SK-N-SH (cell line): ENCODE data around the gene PLIN3. TPM values are rescaled to one million over a fixed set of nuclear protein-coding genes. Genes with fewer than 3 reads are reported as not detected.

Experiments
- CTCF ChIA-PET: fragments of 300-600, 350-600 bp; formaldehyde crosslinking; extraction: SDS; loops from one replicate; lab custom pipeline; 2021; lab: Yijun Ruan, JAX
- POLR2A ChIA-PET: fragments of 350-600 bp; sonication (Branson Sonifier 250); formaldehyde crosslinking; extraction: SDS; loops from one replicate; lab custom pipeline; 2020; ENCODE audit warnings: antibody characterized with exemption, inconsistent platforms; lab: Yijun Ruan, JAX
- DNase-seq: peaks from one replicate; pipeline ENCODE4 v3.0.0; 2012
- H2AFZ ChIP-seq: fragments of 200-600 bp; sonication (generic); 2 replicates; pipeline ENCODE4 v1.8.1; 2016; ENCODE audit warnings: antibody characterized with exemption, mild to moderate bottlenecking, low read depth
- H3F3A ChIP-seq: fragments of 200-600 bp; sonication (generic); replicated peaks from 2 replicates; pipeline ENCODE3; 2016; ENCODE audit warnings: antibody characterized with exemption, mild to moderate bottlenecking; ENCODE audit not compliant: insufficient read depth
- H3K27ac ChIP-seq, 2 experiments: fragments of 200-500 bp in 1 of 2; fragments of 200-600 bp in 1 of 2; sonication (Bioruptor generic) in 1 of 2; sonication (generic), shearing (Covaris generic) in 1 of 2; 2 replicates each; pipeline versions ENCODE4 v1.5.1 to v1.6.1; 2014 to 2016; ENCODE audit warnings: low read depth in 2 of 2, inconsistent platforms in 1 of 2, low read length in 1 of 2, mild to moderate bottlenecking in 1 of 2, mixed read lengths in 1 of 2
- H3K27me3 ChIP-seq: fragments of 200-600 bp; sonication (generic), shearing (Covaris generic); 2 replicates; pipeline ENCODE4 v1.6.1; 2016; ENCODE audit warnings: mixed run types; ENCODE audit not compliant: insufficient read depth
- H3K36me3 ChIP-seq, 2 experiments: fragments of 200-500 bp in 1 of 2; fragments of 200-600 bp in 1 of 2; sonication (Bioruptor generic) in 1 of 2; sonication (generic) in 1 of 2; replicated peaks in 1 of 2; 2 replicates each; pipeline versions ENCODE3 to v1.5.1; 2014 to 2016; ENCODE audit warnings: low read length in 1 of 2, mild to moderate bottlenecking in 1 of 2; ENCODE audit not compliant: insufficient read depth in 2 of 2, control insufficient read depth in 1 of 2
- H3K4me1 ChIP-seq, 2 experiments: fragments of 200-500 bp in 1 of 2; fragments of 200-600 bp in 1 of 2; sonication (Bioruptor generic) in 1 of 2; sonication (generic), shearing (Covaris generic) in 1 of 2; 2 replicates each; pipeline versions ENCODE4 v1.5.1 to v1.6.1; 2014 to 2016; ENCODE audit warnings: low read depth in 1 of 2, low read length in 1 of 2, mixed run types in 1 of 2; ENCODE audit not compliant: insufficient read depth in 2 of 2, control insufficient read depth in 1 of 2
- H3K4me2 ChIP-seq: fragments of 200-600 bp; sonication (generic), shearing (Covaris generic); 2 replicates; pipeline ENCODE4 v1.6.1; 2017; ENCODE audit warnings: mixed run types
- H3K4me3 ChIP-seq, 2 experiments: fragments of 200-500 bp in 1 of 2; fragments of 200-600 bp in 1 of 2; sonication (Bioruptor generic) in 1 of 2; sonication (generic), shearing (Covaris generic) in 1 of 2; 2 replicates each; pipeline versions ENCODE4 v1.5.1 to v1.8.1; 2014 to 2016; ENCODE audit warnings: low read depth in 2 of 2, inconsistent platforms in 1 of 2, low read length in 1 of 2, mild to moderate bottlenecking in 1 of 2, mixed read lengths in 1 of 2, moderate library complexity in 1 of 2
- H3K79me2 ChIP-seq: fragments of 200-600 bp; sonication (generic); 2 replicates; pipeline ENCODE4 v1.8.1; 2017; ENCODE audit warnings: mild to moderate bottlenecking; ENCODE audit not compliant: insufficient read depth
- H3K9ac ChIP-seq: fragments of 200-600 bp; sonication (generic); 2 replicates; pipeline ENCODE4 v1.6.1; 2017; ENCODE audit warnings: mixed run types
- H3K9me2 ChIP-seq: fragments of 200-600 bp; sonication (generic); 2 replicates; pipeline ENCODE4 v1.6.1; 2017; ENCODE audit warnings: mixed run types
- H3K9me3 ChIP-seq: fragments of 200-600 bp; sonication (generic); 2 replicates; pipeline ENCODE4 v1.6.1; 2017; ENCODE audit warnings: mixed run types, mild to moderate bottlenecking, moderate library complexity
- H4K20me1 ChIP-seq: fragments of 200-600 bp; sonication (generic); 2 replicates; pipeline ENCODE4 v1.6.1; 2017; ENCODE audit warnings: mild to moderate bottlenecking, mixed run types; ENCODE audit not compliant: insufficient read depth
- ELF1 ChIP-seq: IDR thresholded peaks from 2 replicates; pipeline ENCODE4 v1.4.0; 2012
- FOSL2 ChIP-seq: IDR thresholded peaks from 2 replicates; pipeline ENCODE4 v1.4.0; 2012; ENCODE audit warnings: low read depth, mild to moderate bottlenecking, moderate library complexity, borderline replicate concordance
- MAX ChIP-seq: IDR thresholded peaks from 2 replicates; pipeline ENCODE4 v1.4.0; 2012; ENCODE audit warnings: low read depth
- MEF2A ChIP-seq: IDR thresholded peaks from 2 replicates; pipeline ENCODE4 v1.4.0; 2012; ENCODE audit warnings: low read depth, borderline replicate concordance
- PBX3 ChIP-seq: IDR thresholded peaks from 2 replicates; pipeline ENCODE4; 2012
- REST ChIP-seq: IDR thresholded peaks from 2 replicates; pipeline ENCODE4 v1.6.1; 2012; ENCODE audit warnings: mild to moderate bottlenecking, low read depth, low read length, moderate library complexity
- RXRA ChIP-seq: IDR thresholded peaks from 2 replicates; pipeline ENCODE4 v1.4.0; 2012; ENCODE audit warnings: low read depth, mild to moderate bottlenecking, borderline replicate concordance
- SIN3A ChIP-seq: IDR thresholded peaks from 2 replicates; pipeline ENCODE4 v1.6.1; 2012; ENCODE audit warnings: low read depth, mild to moderate bottlenecking, low read length, moderate library complexity, borderline replicate concordance
- SMC3 ChIP-seq: IDR thresholded peaks from 2 replicates; pipeline ENCODE4 v1.6.1; 2012; ENCODE audit warnings: low read depth, low read length, improper control_type of control experiment
- USF1 ChIP-seq: IDR thresholded peaks from 2 replicates; pipeline ENCODE4 v1.4.0; 2012; ENCODE audit warnings: low read depth, borderline replicate concordance
- YY1 ChIP-seq: IDR thresholded peaks from 2 replicates; pipeline ENCODE4 v1.4.0; 2012; ENCODE audit warnings: low read depth, mild to moderate bottlenecking
- ZBTB33 ChIP-seq: IDR thresholded peaks from 2 replicates; pipeline ENCODE4 v1.4.0; 2012; ENCODE audit warnings: low read depth, borderline replicate concordance
- WGBS: methylation state at CpG from one replicate; pipeline ENCODE4 v1.1.6; 2017; ENCODE audit warnings: low lambda C conversion rate; 5-methylcytosine and 5-hydroxymethylcytosine counted together
- polyA plus RNA-seq, 3 experiments: library from polyadenylated mRNA; depleted of rRNA; stranded (reverse); fragments of >200 nt; gene quantifications; 2 replicates each; pipeline ENCODE4 v1.2.3, GENCODE V29; 2012

Gene PLIN3
- polyA plus RNA-seq, 1 of the 3 experiments (the other 2 are of a cell fraction), result 129 TPM

GRCh38 chr19:4866595-4867424, 657 bp downstream of the PLIN3 start:
- peaks cover 57% of the 10 kb centered on the region for H3K79me2 ChIP-seq
- H3K9me3 ChIP-seq, result no peaks in the 10 kb centered on the region
- CTCF ChIA-PET, result interaction anchor here (0.9 to 8.7 kb wide), 7 partner anchors 15 to 165 kb away, joined by 3 to 121 read pairs (median 12); partner anchors contain the start of gene UHRF1
- H3K4me2 ChIP-seq, result peak overlapping the region; percentile 100
- TF ChIP-seq RXRA (no peak), MAX (no peak), PBX3 (no peak), YY1 (no peak), SIN3A (no peak), MEF2A (no peak), ELF1 (no peak), ZBTB33 (no peak)
- H2AFZ ChIP-seq, result peak overlapping the region; percentile 82
- peaks cover 32% of the 10 kb centered on the region for H3F3A ChIP-seq
- H3K27me3 ChIP-seq, result no peaks in the 10 kb centered on the region
- H3K9me2 ChIP-seq, result no peaks in the 10 kb centered on the region
- H3K27ac ChIP-seq, result peak overlapping the region; percentile 55 to 84; a peak in 2 of 4 replicates
- POLR2A ChIA-PET, result interaction anchor here (1.8 kb wide), 1 partner anchor 11 kb away, joined by 6 read pairs; no protein-coding TSS in a partner anchor
- peaks cover 6 to 7% of the 10 kb centered on the region in 2 experiments; a peak in 1 of 4 replicates for H3K4me1 ChIP-seq
- DNase-seq, result peak; percentile 44
- WGBS, result 18% methylated on average over 13 of the region's 22 CpGs
- peaks cover 32% of the 10 kb centered on the region for H4K20me1 ChIP-seq
- peak overlapping the region; percentile 60 to 97 for H3K4me3 ChIP-seq
- peak overlapping the region; percentile 94 for H3K9ac ChIP-seq
- H3K36me3 ChIP-seq, result peaks cover 0 to 8% of the 10 kb centered on the region in 2 experiments

- no peak for DNase-seq
- WGBS, result 87% methylated on average over 6 of the region's 10 CpGs
- no peak overlapping the region for H3K9ac ChIP-seq
- H3K27me3 ChIP-seq, result no peaks in the 10 kb centered on the region
- H3K27ac ChIP-seq, result no peak overlapping the region
- H3K36me3 ChIP-seq, result peaks cover 9 to 45% of the 10 kb centered on the region in 2 experiments
- H3K9me2 ChIP-seq, result no peaks in the 10 kb centered on the region
- H3K4me3 ChIP-seq, result no peak overlapping the region
- H3K79me2 ChIP-seq, result peaks cover 63% of the 10 kb centered on the region
- peaks cover 4% of the 10 kb centered on the region for H3F3A ChIP-seq
- POLR2A ChIA-PET, result interaction anchor here (0.9 kb wide), 1 partner anchor 52 kb away, joined by 3 read pairs; no protein-coding TSS in a partner anchor
- CTCF ChIA-PET, result interaction anchor here (2.4 kb wide), 1 partner anchor 10 kb away, joined by 16 read pairs; no protein-coding TSS in a partner anchor
- H3K4me2 ChIP-seq, result no peak overlapping the region
- no peaks in the 10 kb centered on the region for H3K9me3 ChIP-seq
- H2AFZ ChIP-seq, result no peak overlapping the region
- peaks cover 31% of the 10 kb centered on the region for H4K20me1 ChIP-seq
- 0 out of 4 replicates have a peak, but pooled peaks cover 0 to under 1% of the 10 kb centered on the region in 2 experiments for H3K4me1 ChIP-seq
- TF ChIP-seq SMC3 (no peak), USF1 (no peak), REST (no peak), RXRA (no peak), ZBTB33 (no peak), FOSL2 (no peak), MEF2A (no peak)
Observed at GRCh38 chr19:4861147-4861546, 6.3 kb downstream of the PLIN3 start.
